ENCODE data around the gene SRRM2.
A peak's percentile ranks its signal among the peaks of the same experiment; 100 is the strongest.

The SRRM2 gene

GRCh38 chr16:2752035-2752849 is at the start of gene SRRM2:
SRRM2 (plus strand) TSS chr16:2752638; CDS start chr16:2756365, 3,727 bp downstream.
- peak; percentile 91 for DNase-seq (ENCODE audit: low read depth)

- no peak for DNase-seq (ENCODE audit: low read depth)
Observed at GRCh38 chr16:2702871-2703745, 49.3 kb upstream of the SRRM2 start.

- DNase-seq (ENCODE audit: low read depth) = no peak
Observed at GRCh38 chr16:2704166-2704982, 48.1 kb upstream of the SRRM2 start.

DNA sequence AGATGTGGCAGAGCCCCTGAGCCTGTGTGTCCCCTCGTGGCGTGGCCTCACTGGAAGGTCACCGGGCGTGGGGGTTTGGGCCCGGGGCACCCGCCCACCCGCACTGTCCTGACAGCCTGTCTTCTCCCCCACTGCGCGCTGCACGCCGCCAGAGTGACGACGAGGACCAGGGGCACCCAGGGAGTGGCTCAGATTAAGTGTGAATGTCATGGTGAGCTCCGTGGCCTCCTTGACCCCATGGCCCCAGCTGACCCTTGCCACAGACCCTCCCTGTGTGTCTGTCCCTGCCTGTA is 47.5 kb upstream of the SRRM2 start:
- DNase-seq (ENCODE audit: low read depth) = no peak

DNA sequence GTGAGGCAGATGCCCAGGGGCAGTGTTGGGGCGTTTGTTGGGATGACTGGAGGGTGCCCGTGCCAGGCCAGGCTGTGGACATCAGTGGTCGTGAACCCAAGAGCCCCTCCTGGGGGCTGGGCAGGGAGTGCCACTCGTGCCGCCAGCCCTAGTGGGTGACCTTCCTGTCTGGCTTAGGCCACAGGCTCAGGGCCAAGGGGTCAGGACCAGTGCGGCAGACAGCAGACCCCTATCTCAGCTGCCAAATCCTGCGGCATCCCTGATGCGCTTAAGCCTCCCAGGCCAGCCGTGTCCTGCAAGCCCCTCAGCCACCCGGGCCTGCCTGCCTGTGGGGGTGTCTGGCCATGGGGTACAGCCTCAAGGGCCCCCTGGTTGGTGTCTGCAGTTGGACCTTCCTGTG is 47.1 kb upstream of the SRRM2 start:
- no peak for DNase-seq (ENCODE audit: low read depth)

GRCh38 chr16:2706085-2706484 is 46.4 kb upstream of the SRRM2 start:
- no peak for DNase-seq (ENCODE audit: low read depth)

GRCh38 chr16:2706611-2707311 is 45.7 kb upstream of the SRRM2 start:
- DNase-seq (ENCODE audit: low read depth) = no peak

DNA sequence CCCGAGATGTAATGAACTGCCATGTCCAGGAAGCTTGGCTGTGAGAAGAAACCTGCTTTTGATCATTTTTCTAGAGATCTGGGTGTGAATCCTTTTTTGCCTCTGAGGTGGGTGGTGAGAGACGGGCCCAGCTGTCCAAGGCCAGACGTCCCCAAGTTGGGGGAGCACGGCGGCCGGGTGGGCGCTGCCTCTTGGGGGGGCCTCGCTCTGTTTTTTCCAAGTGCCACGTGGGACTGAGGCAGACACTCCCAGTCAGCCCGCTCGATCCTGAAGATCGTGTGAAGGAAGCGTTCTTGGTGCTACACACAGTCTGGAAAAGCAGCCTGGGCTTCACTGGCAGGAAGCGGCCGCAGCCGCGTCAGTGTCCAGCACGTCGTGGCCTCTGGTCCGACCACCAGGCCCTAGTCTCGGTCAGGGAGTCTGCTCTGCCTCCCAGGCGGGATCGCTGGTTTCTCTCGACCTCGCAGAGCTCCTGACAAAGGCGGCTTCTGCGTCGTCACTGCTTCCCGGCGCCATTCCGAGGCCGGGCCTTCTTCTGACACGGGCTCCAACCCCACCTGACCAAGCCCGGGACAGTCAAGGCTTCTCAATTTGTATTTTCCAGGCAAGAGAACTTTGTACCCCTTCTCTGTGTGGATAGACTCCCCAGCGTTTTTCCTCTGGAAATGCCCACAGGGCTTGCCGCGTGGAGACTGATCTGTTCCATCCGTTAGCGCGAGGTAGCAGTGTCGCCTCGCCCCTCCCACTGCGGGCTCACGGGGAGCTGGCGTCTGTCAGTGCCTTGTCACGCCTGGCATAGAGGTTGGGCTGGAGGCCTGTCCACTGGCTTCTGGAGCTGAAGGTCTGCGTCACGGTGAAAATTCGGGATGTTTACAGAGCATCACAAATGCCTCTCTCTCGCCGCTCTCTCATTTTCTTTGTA is 44.8 kb upstream of the SRRM2 start:
- no peak for DNase-seq (ENCODE audit: low read depth)

DNA sequence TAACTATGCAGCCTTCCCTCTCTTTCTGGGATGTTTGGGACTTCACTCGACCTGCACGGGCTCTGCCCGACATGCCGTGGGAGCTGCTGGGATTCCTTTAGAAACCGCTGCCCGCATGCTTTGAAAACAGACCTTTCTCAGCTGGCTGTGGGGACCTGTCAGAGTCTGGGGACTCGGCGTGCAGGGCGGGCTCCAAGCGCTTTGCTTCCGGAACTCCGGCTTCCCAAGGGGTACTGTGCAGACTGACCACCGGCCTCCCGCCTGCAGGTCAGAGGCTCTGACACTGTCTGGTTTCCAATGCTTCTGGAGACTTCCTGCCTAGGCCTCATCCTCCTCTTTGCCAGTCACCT is 44.2 kb upstream of the SRRM2 start:
- DNase-seq (ENCODE audit: low read depth) = no peak

- DNase-seq (ENCODE audit: low read depth) = no peak
Observed at GRCh38 chr16:2708955-2709587, 43.4 kb upstream of the SRRM2 start.

GRCh38 chr16:2709588-2709984 is 42.9 kb upstream of the SRRM2 start:
- DNase-seq (ENCODE audit: low read depth) = no peak

GRCh38 chr16:2710021-2710710 is 42.3 kb upstream of the SRRM2 start:
- no peak for DNase-seq (ENCODE audit: low read depth)

GRCh38 chr16:2710711-2711231 is 41.7 kb upstream of the SRRM2 start:
- DNase-seq (ENCODE audit: low read depth) = no peak

- no peak for DNase-seq (ENCODE audit: low read depth)
Observed at GRCh38 chr16:2711370-2712062, 40.9 kb upstream of the SRRM2 start.

DNA sequence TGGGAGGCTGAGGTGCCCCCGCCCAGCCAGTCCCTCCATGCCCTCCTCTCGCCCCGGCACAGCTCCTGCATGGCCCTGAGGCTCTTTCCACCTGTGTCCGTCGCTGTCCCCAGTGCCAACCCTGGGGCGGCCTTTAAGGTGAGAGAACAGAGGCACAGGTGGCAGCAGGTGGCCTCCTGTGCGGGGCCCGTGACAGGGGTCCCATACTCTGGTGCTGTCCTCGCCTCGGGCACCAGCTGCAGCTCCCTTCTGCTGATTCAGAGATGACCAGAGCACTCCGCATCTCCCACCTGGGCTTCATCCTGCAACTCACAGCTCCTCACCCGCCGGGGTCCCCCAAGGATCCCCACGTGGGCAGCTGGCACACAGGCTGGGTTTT is 40.4 kb upstream of the SRRM2 start:
- no peak for DNase-seq (ENCODE audit: low read depth)

DNA sequence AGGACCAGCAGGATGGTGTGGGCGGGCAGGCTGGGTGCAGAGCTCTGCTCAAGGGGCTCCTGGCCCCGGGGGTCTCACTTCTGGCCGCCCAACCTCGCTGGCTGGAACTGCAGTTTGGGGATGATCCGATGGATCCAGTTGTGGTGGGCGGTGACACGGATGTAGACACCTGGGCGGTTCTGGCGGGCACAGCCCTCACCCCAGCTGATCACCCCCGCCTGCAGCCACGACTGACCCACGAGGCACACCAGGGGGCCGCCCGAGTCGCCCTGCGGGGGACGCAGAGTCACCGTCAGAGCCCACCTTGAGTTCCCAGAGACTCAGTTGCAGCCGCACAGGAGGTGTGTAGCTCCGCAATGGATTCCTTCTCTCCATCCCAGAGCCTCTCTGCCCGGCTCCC is 39.9 kb upstream of the SRRM2 start:
- DNase-seq (ENCODE audit: low read depth) = no peak

DNA sequence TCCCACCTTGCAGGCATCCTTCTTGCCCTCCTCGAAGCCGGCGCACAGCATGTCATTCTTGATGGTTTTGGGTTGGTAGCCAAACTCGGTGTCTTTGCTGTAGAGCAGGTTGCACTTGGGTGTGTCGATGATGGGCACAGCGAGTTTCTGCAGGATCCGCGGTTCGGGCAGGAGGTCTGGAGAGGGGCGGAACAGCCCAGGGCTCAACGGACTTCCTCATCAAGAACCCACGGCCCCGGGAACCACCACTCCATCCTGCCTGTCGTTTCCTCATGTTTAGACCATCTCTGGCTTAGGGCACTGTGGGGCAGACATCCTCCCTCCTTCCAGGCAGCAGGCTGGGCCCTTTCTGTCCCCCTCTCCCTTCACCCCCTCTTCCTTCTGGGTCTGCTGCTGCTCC is 38.9 kb upstream of the SRRM2 start:
- DNase-seq (ENCODE audit: low read depth) = no peak

DNA sequence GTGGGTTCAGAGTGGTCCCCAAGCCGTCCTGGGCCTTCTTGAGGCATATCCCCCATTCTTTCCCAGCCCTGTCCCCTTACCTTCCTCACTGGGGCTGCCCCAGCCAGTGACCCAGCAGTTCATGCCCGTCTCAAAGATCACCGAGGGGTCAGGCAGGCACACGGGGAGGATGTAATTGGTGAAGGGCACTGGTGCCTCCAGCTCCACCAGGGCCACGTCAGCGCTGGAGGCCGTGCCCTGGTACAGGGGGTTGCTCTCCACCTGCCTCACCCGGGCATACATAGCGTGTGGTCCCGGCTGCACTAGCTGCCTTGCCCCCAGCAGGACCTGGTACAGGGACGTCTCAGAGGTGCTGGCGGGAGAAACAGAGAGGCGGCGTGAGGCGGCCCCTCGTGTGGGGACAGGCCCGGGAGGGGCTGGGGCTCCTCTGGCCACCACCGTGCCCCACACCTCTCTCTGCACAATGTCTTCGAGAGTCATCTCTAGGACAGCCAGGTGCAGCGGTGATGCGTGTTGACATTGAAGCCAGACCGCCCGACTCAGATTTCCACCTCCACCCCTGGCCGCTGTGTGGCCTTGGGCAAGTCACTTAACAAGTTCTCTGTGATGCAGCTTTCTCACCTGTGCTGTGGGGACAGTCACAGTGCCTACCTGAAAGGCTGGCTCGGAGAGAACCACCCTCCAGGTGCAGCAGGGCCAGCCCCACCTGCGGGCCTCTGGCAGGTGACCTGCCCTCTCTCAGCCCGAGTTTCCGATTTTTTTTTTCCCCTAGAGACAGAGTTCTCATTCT is 38.3 kb upstream of the SRRM2 start:
- no peak for DNase-seq (ENCODE audit: low read depth)
